GM12878 (cell line): ENCODE measurements around the gene ATIC.

Experiments used
- BHLHE40 ChIP-seq, 2 experiments: fragments of 450-650 bp in 1 of 2; IDR thresholded peaks; 2 replicates each; pipeline ENCODE4 v1.6.1; 2011 to 2017; ENCODE audit warnings: low read depth in 2 of 2, borderline replicate concordance in 1 of 2, improper control_type of control experiment in 1 of 2, low read length in 1 of 2, mild to moderate bottlenecking in 1 of 2
- CTCF ChIP-seq, 3 experiments: IDR thresholded peaks in 2 of 3; conservative IDR thresholded peaks in 1 of 3; 2 replicates each; pipeline ENCODE4 v1.5.1; 2011; ENCODE audit warnings: low read depth in 3 of 3, low read length in 3 of 3, mild to moderate bottlenecking in 3 of 3, control low read depth in 2 of 3, moderate library complexity in 2 of 3, inconsistent platforms in 1 of 3, mixed read lengths in 1 of 3; ENCODE audit not compliant: control insufficient read depth in 2 of 3, insufficient read depth in 1 of 3; ENCODE audit errors: extremely low read depth in 1 of 3
- ESRRA ChIP-seq: IDR thresholded peaks from 2 replicates; pipeline ENCODE4 v1.6.1; 2012; ENCODE audit warnings: mild to moderate bottlenecking, low read length, improper control_type of control experiment
- POLR2A ChIP-seq: IDR thresholded peaks from 2 replicates; pipeline ENCODE4 v1.6.1; 2011; ENCODE audit warnings: low read depth, mild to moderate bottlenecking, low read length
- RAD21 ChIP-seq: IDR thresholded peaks from 2 replicates; pipeline ENCODE4 v1.6.1; 2011; ENCODE audit warnings: mild to moderate bottlenecking, low read depth, low read length, moderate library complexity; ENCODE audit not compliant: insufficient read depth
- RELB ChIP-seq: fragments of 450-650 bp; IDR thresholded peaks from 2 replicates; pipeline ENCODE4 v1.6.1; 2017; ENCODE audit warnings: low read depth, mild to moderate bottlenecking, moderate library complexity
- ZBTB33 ChIP-seq: fragments of 450-650 bp; IDR thresholded peaks from 2 replicates; pipeline ENCODE4 v1.6.1; 2017; ENCODE audit warnings: mild to moderate bottlenecking
- ZNF207 ChIP-seq: fragments of 450-650 bp; IDR thresholded peaks from 2 replicates; pipeline ENCODE4 v1.6.1; 2014; ENCODE audit warnings: antibody characterized with exemption, mild to moderate bottlenecking, borderline replicate concordance

GRCh38 chr2:215314896-215315295, 3.0 kb downstream of the ATIC start:
- no peak for TF ChIP-seq POLR2A
- no peak for TF ChIP-seq BHLHE40 (IDR thresholded peaks at IDR 0.05; ENCODE audit: borderline replicate concordance in 1 of 2, low read depth in 2 of 2, low read length in 1 of 2)
- no peak for TF ChIP-seq ZNF207
- no peak for TF ChIP-seq CTCF (IDR thresholded peaks at IDR 0.05 in 2 of 3, conservative IDR thresholded peaks at IDR 0.05 in 1 of 3; ENCODE audit: control insufficient read depth in 2 of 3, extremely low read depth in 1 of 3, insufficient read depth in 1 of 3, low read depth in 3 of 3, low read length in 3 of 3)
- TF ChIP-seq ZBTB33: no peak
- TF ChIP-seq ESRRA: no peak
- TF ChIP-seq RELB: no peak
- TF ChIP-seq RAD21: no peak
